HG02798 (cell line): ENCODE results near the gene ATF7.
"Not testable (repeated sequence)": the region's sequence is repeated elsewhere in the genome, so short reads cannot be mapped to it uniquely, and the experiment has no call there.

ENCODE experiments used
- ATAC-seq: cut with Tn5 transposase; IDR thresholded peaks from one replicate; pipeline ENCODE4 v1.9.1; 2021; ENCODE audit warnings: mild to moderate bottlenecking; ENCODE audit not compliant: unreplicated experiment, poor library complexity

The ATF7 gene

GRCh38 chr12:53572134-53572758 lies 53.9 kb downstream of the ATF7 start:
- ATAC-seq, result no peak

GRCh38 chr12:53571295-53571694 lies 54.9 kb downstream of the ATF7 start:
- no peak for ATAC-seq

GRCh38 chr12:53568809-53569557 lies 57.2 kb downstream of the ATF7 start:
- ATAC-seq, result no peak

- ATAC-seq, result no peak
These were observed 58.0 kb downstream of the ATF7 start for GRCh38 chr12:53567961-53568808.

- not testable (repeated sequence) for ATAC-seq
These were observed 60.8 kb downstream of the ATF7 start for GRCh38 chr12:53565376-53565775.

- no peak for ATAC-seq
These were observed 61.2 kb downstream of the ATF7 start for GRCh38 chr12:53564941-53565340.

GRCh38 chr12:53564278-53564677 lies 61.9 kb downstream of the ATF7 start:
- ATAC-seq, result no peak

- ATAC-seq, result no peak
These were observed 62.6 kb downstream of the ATF7 start for GRCh38 chr12:53563452-53564028.

GRCh38 chr12:53561590-53561953 lies 64.6 kb downstream of the ATF7 start:
- no peak for ATAC-seq

GRCh38 chr12:53560912-53561589 lies 65.1 kb downstream of the ATF7 start:
- ATAC-seq, result no peak

GRCh38 chr12:53560351-53560750 lies 65.8 kb downstream of the ATF7 start:
- ATAC-seq, result no peak

GRCh38 chr12:53558631-53559030 lies 67.6 kb downstream of the ATF7 start:
- ATAC-seq, result no peak

GRCh38 chr12:53552361-53553327 lies 73.5 kb downstream of the ATF7 start:
- ATAC-seq, result no peak

- ATAC-seq, result no peak
These were observed 74.3 kb downstream of the ATF7 start for GRCh38 chr12:53551889-53552291.

- no peak for ATAC-seq
These were observed 75.6 kb downstream of the ATF7 start for GRCh38 chr12:53550595-53550994.

- ATAC-seq, result not testable (repeated sequence)
These were observed 76.1 kb downstream of the ATF7 start for GRCh38 chr12:53550131-53550530.

- not testable (repeated sequence) for ATAC-seq
These were observed 77.8 kb downstream of the ATF7 start for GRCh38 chr12:53548354-53548753.

- peak; percentile 81 for ATAC-seq
These were observed 82.6 kb downstream of the ATF7 start for GRCh38 chr12:53543539-53543938.

GRCh38 chr12:53539526-53539925 lies 86.7 kb downstream of the ATF7 start:
- ATAC-seq, result no peak
